GM23248 (cell line): ENCODE measurements around the gene CELSR3.

Source experiments
- EZH2 ChIP-seq: fragments of 200-600 bp; sonication (generic); IDR thresholded peaks from 2 replicates; pipeline ENCODE4 v1.6.1; 2018; ENCODE audit warnings: antibody characterized with exemption, mild to moderate bottlenecking; ENCODE audit not compliant: insufficient read depth, poor library complexity, severe bottlenecking
- EZH2phosphoT487 ChIP-seq: fragments of 200-600 bp; sonication (generic); IDR thresholded peaks from 2 replicates; pipeline ENCODE4 v1.6.1; 2018; ENCODE audit warnings: antibody characterized with exemption, moderate library complexity, mild to moderate bottlenecking, low read depth; ENCODE audit not compliant: insufficient read depth

- no peak for TF ChIP-seq EZH2
- TF ChIP-seq EZH2phosphoT487 = no peak
Measured at GRCh38 chr3:48656841-48657281, 5.8 kb downstream of the CELSR3 start.
